Measurements from ENCODE around the gene DPYSL4. TPM values are rescaled to one million over a fixed set of nuclear protein-coding genes. Genes with fewer than 3 reads are reported as not detected.

The DPYSL4 gene
- total and polyA plus RNA-seq, 2 experiments from 2014 or later = 2.1 to 4.1 TPM

DNA sequence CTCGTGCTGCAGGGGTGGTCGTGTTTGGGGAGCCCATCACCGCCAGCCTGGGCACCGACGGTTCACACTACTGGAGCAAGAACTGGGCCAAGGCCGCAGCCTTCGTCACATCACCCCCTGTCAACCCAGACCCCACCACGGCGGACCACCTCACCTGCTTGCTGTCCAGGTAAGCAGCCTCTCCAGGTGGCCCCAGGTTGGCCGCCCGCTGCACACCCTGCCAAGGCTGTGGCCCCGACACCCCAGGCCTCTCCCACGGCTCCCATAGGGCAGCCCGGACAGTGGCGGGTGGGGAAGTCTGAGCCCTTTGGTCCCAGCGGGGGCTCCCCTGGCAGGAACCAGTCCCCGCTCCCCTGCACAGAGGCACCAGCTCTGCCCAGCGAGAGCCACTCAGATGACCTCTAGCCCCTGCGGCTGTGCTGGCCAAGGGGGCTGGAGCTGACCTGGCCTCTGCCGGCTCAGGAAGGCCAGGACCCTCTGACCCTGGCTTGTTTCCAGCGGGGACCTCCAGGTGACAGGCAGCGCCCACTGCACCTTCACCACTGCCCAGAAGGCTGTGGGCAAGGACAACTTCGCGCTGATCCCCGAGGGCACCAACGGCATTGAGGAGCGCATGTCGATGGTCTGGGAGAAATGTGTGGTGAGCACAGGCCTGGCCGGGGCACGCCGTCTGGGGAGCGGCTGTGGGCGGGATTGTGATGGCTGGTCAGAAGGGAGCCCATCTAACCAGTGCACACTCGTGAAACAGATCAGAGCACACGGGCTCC, 13.8 kb downstream of the DPYSL4 start:
- no peaks in the 10 kb centered on the region for H3K9me3 ChIP-seq (ENCODE audit: low read depth)
- H3K36me3 ChIP-seq (replicated peaks; ENCODE audit: insufficient read depth, low read depth) = no peaks in the 10 kb centered on the region
- H2AFZ ChIP-seq = no peak overlapping the region
- H3K27ac ChIP-seq = no peak overlapping the region
- DNase-seq (ENCODE audit: low spot score) = no peak
- no peaks in the 10 kb centered on the region for H3K79me2 ChIP-seq
- TF ChIP-seq EZH2 (IDR thresholded peaks at IDR 0.05; ENCODE audit: borderline replicate concordance) (no peak), EZH2phosphoT487 (IDR thresholded peaks at IDR 0.05; ENCODE audit: low read depth, severe bottlenecking, unreplicated experiment) (no peak)
- TF ChIP-seq, protein P1, sequence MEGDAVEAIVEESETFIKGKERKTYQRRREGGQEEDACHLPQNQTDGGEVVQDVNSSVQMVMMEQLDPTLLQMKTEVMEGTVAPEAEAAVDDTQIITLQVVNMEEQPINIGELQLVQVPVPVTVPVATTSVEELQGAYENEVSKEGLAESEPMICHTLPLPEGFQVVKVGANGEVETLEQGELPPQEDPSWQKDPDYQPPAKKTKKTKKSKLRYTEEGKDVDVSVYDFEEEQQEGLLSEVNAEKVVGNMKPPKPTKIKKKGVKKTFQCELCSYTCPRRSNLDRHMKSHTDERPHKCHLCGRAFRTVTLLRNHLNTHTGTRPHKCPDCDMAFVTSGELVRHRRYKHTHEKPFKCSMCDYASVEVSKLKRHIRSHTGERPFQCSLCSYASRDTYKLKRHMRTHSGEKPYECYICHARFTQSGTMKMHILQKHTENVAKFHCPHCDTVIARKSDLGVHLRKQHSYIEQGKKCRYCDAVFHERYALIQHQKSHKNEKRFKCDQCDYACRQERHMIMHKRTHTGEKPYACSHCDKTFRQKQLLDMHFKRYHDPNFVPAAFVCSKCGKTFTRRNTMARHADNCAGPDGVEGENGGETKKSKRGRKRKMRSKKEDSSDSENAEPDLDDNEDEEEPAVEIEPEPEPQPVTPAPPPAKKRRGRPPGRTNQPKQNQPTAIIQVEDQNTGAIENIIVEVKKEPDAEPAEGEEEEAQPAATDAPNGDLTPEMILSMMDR (IDR thresholded peaks at IDR 0.05; ENCODE audit: poor library complexity) = no peak
- H3K4me2 ChIP-seq = no peak overlapping the region
- 92% methylated on average over 34 of the region's 35 CpGs for WGBS (ENCODE audit: low lambda C conversion rate, missing lambda C conversion rate)
- no peak overlapping the region for H3K4me3 ChIP-seq
- H3K27me3 ChIP-seq = no peaks in the 10 kb centered on the region
- H3K9me2 ChIP-seq (replicated peaks; ENCODE audit: insufficient read depth) = no peaks in the 10 kb centered on the region
- no peaks in the 10 kb centered on the region for H4K20me1 ChIP-seq (ENCODE audit: insufficient read depth, poor library complexity, severe bottlenecking)
- no peaks in the 10 kb centered on the region for H3K4me1 ChIP-seq (ENCODE audit: insufficient read depth)

DNA sequence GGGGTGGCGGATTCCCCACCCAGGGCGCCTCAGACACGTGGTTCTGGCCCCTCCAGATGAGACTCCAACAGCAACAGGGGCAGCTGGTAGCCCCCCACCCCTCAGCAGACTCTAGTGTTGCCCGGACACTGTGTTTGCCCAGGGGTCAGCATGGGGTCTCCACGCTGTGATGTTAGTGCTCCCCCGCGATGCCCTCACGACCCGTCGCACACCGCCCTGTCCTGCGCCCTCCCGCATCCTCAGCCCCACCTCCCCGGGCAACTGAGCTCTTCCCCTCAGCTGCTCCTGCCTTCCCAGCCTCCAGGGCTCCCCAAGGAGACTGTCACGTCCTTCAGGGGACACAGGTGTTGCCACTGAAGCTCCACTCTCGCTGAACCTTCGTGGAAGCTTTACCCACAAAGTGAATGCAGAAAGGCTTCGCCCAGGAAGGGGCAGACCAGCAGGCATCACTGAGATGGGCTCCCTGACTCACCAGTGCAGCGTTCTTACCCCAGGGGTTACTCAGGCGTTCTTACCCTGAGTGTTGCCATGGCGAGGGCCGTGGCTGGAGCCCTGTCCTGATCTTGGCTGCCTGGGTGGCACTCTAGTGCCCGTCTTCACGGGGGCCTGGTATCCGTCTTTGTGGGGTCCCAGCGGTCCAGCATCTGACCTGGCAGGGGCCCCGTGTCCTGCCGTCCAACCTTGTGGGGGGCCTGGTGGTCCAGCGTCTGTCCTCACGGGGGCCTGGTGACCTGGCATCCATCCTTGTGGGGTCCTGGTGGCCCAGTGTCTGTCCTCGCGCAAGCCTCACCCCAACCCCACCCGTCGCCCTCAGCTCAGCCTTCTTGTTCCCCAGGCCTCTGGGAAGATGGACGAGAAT, 14.6 kb downstream of the DPYSL4 start:
- WGBS (ENCODE audit: low lambda C conversion rate, missing lambda C conversion rate) = 93% methylated on average over 33 of the region's 35 CpGs
- H3K79me2 ChIP-seq = no peaks in the 10 kb centered on the region
- no peaks in the 10 kb centered on the region for H4K20me1 ChIP-seq (ENCODE audit: insufficient read depth, poor library complexity, severe bottlenecking)
- no peak overlapping the region for H2AFZ ChIP-seq
- no peak for DNase-seq (ENCODE audit: low spot score)
- H3K36me3 ChIP-seq (replicated peaks; ENCODE audit: insufficient read depth, low read depth) = no peaks in the 10 kb centered on the region
- no peaks in the 10 kb centered on the region for H3K27me3 ChIP-seq
- H3K9me3 ChIP-seq (ENCODE audit: low read depth) = no peaks in the 10 kb centered on the region
- no peaks in the 10 kb centered on the region for H3K4me1 ChIP-seq (ENCODE audit: insufficient read depth)
- no peak for TF ChIP-seq EZH2phosphoT487 (IDR thresholded peaks at IDR 0.05; ENCODE audit: low read depth, severe bottlenecking, unreplicated experiment)
- TF ChIP-seq EZH2 (IDR thresholded peaks at IDR 0.05; ENCODE audit: borderline replicate concordance) = no peak
- TF ChIP-seq, protein P1 (IDR thresholded peaks at IDR 0.05; ENCODE audit: poor library complexity) = no peak
- no peaks in the 10 kb centered on the region for H3K9me2 ChIP-seq (replicated peaks; ENCODE audit: insufficient read depth)
- H3K27ac ChIP-seq = no peak overlapping the region
- no peak overlapping the region for H3K4me2 ChIP-seq
- H3K4me3 ChIP-seq = no peak overlapping the region

DNA sequence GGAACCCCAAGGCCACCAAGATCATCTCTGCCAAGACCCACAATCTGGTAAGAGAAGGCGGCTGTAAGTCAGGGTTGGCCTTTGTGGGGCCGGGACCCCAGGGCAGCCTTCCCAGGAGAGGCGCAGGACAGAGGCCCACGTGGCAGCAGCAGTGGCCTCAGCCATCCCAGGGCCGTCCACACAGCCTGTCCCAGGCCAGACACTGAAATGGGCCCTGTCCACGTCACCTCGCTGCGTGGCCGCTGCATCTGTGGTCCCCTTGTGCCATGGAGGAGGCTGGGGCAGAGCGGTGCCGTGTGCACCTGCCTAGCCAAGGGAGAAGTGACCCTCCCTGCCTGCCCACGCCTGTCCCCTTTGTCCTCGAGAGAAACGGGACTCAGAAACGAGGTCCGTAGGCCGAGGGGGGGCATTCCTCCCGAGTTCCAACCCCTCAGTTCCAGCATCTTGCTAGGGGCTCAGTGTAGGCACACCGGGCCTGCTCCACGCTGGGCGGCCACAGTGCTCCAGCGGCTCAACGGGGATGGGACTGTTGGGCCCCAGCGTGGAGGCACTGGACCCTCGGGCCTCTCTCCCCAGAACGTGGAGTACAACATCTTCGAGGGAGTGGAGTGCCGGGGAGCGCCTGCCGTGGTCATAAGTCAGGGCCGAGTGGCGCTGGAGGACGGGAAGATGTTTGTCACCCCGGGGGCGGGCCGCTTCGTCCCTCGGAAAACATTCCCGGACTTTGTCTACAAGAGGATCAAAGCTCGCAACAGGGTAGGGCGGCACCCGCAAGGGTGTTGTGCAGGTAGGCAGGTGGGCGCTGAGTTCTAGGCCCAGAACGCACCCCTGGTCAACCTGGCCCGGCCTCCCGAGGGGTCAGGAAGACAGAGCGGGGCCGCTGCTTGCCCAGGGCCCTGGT, 15.6 kb downstream of the DPYSL4 start:
- DNase-seq (ENCODE audit: low spot score) = no peak
- Histone ChIP-seq H3K79me2 (no peaks in the 10 kb centered on the region), H3K36me3 (replicated peaks; ENCODE audit: insufficient read depth, low read depth) (no peaks in the 10 kb centered on the region), H3K4me1 (ENCODE audit: insufficient read depth) (no peaks in the 10 kb centered on the region), H3K27ac (no peak overlapping the region), H2AFZ (no peak overlapping the region), H4K20me1 (ENCODE audit: insufficient read depth, poor library complexity, severe bottlenecking) (no peaks in the 10 kb centered on the region), H3K4me3 (no peak overlapping the region), H3K27me3 (no peaks in the 10 kb centered on the region), H3K9me3 (ENCODE audit: low read depth) (no peaks in the 10 kb centered on the region), H3K9me2 (replicated peaks; ENCODE audit: insufficient read depth) (no peaks in the 10 kb centered on the region), H3K4me2 (no peak overlapping the region)
- 92% methylated on average over 46 of the region's 48 CpGs for WGBS (ENCODE audit: low lambda C conversion rate, missing lambda C conversion rate)
- TF ChIP-seq, protein P1 (IDR thresholded peaks at IDR 0.05; ENCODE audit: poor library complexity) = no peak
- no peak for TF ChIP-seq EZH2 (IDR thresholded peaks at IDR 0.05; ENCODE audit: borderline replicate concordance)
- TF ChIP-seq EZH2phosphoT487 (IDR thresholded peaks at IDR 0.05; ENCODE audit: low read depth, severe bottlenecking, unreplicated experiment) = no peak

All from hepatocyte (in vitro differentiated cells).